Measurements from ENCODE around the gene STARD13.

The STARD13 gene

GRCh38 chr13:33229446-33230177, 55.9 kb downstream of the STARD13 start:
- no peak for DNase-seq (ENCODE audit: low read depth in 1 of 2, low spot score in 1 of 2)

GRCh38 chr13:33228648-33229445, 56.7 kb downstream of the STARD13 start:
- DNase-seq (ENCODE audit: low read depth in 1 of 2, low spot score in 1 of 2) = no peak

GRCh38 chr13:33227927-33228647, 57.5 kb downstream of the STARD13 start:
- DNase-seq (ENCODE audit: low read depth in 1 of 2, low spot score in 1 of 2) = no peak

- DNase-seq (ENCODE audit: low read depth in 1 of 2, low spot score in 1 of 2) = no peak
These were observed 60.9 kb downstream of the STARD13 start for GRCh38 chr13:33224686-33225085.

GRCh38 chr13:33224191-33224590, 61.4 kb downstream of the STARD13 start:
- DNase-seq (ENCODE audit: low read depth in 1 of 2, low spot score in 1 of 2) = no peak

GRCh38 chr13:33219926-33220325, 65.6 kb downstream of the STARD13 start:
- no peak for DNase-seq (ENCODE audit: low read depth in 1 of 2, low spot score in 1 of 2)

- no peak for DNase-seq (ENCODE audit: low read depth in 1 of 2, low spot score in 1 of 2)
These were observed 67.1 kb downstream of the STARD13 start for GRCh38 chr13:33218426-33218825.

- DNase-seq (ENCODE audit: low read depth in 1 of 2, low spot score in 1 of 2) = no peak
These were observed 67.5 kb downstream of the STARD13 start for GRCh38 chr13:33218020-33218419.

- DNase-seq (ENCODE audit: low read depth in 1 of 2, low spot score in 1 of 2) = no peak
These were observed 68.3 kb downstream of the STARD13 start for GRCh38 chr13:33217256-33217655.

- no peak for DNase-seq (ENCODE audit: low read depth in 1 of 2, low spot score in 1 of 2)
These were observed 71.8 kb downstream of the STARD13 start for GRCh38 chr13:33213797-33214196.

GRCh38 chr13:33213024-33213768, 72.4 kb downstream of the STARD13 start:
- no peak for DNase-seq (ENCODE audit: low read depth in 1 of 2, low spot score in 1 of 2)

- DNase-seq (ENCODE audit: low read depth in 1 of 2, low spot score in 1 of 2) = no peak
These were observed 73.2 kb downstream of the STARD13 start for GRCh38 chr13:33212396-33212795.

GRCh38 chr13:33210090-33210489, 75.5 kb downstream of the STARD13 start:
- no peak for DNase-seq (ENCODE audit: low read depth in 1 of 2, low spot score in 1 of 2)

- no peak for DNase-seq (ENCODE audit: low read depth in 1 of 2, low spot score in 1 of 2)
These were observed 77.0 kb downstream of the STARD13 start for GRCh38 chr13:33208290-33209220.

GRCh38 chr13:33207615-33207961, 78.0 kb downstream of the STARD13 start:
- no peak for DNase-seq (ENCODE audit: low read depth in 1 of 2, low spot score in 1 of 2)

- DNase-seq (ENCODE audit: low read depth in 1 of 2, low spot score in 1 of 2) = no peak
These were observed 78.5 kb downstream of the STARD13 start for GRCh38 chr13:33206945-33207614.

- DNase-seq (ENCODE audit: low read depth in 1 of 2, low spot score in 1 of 2) = no peak
These were observed 79.1 kb downstream of the STARD13 start for GRCh38 chr13:33206425-33206824.

- no peak for DNase-seq (ENCODE audit: low read depth in 1 of 2, low spot score in 1 of 2)
These were observed 79.7 kb downstream of the STARD13 start for GRCh38 chr13:33205804-33206221.

GRCh38 chr13:33205224-33205623, 80.3 kb downstream of the STARD13 start:
- DNase-seq (ENCODE audit: low read depth in 1 of 2, low spot score in 1 of 2) = no peak
